Ishikawa (cell line): ENCODE results near the gene DEDD2.

ENCODE experiments used
- CEBPB ChIP-seq: IDR thresholded peaks from 2 replicates; pipeline ENCODE4 v1.6.1; 2012
- CREB1 ChIP-seq: IDR thresholded peaks from 2 replicates; pipeline ENCODE4 v1.6.1; 2012; ENCODE audit warnings: low read depth
- EGR1 ChIP-seq: IDR thresholded peaks from 2 replicates; pipeline ENCODE4 v1.6.1; 2012
- EP300 ChIP-seq: IDR thresholded peaks from 2 replicates; pipeline ENCODE4 v1.6.1; 2012; ENCODE audit warnings: borderline replicate concordance
- FOXM1 ChIP-seq: IDR thresholded peaks from 2 replicates; pipeline ENCODE4 v1.6.1; 2012; ENCODE audit warnings: low read depth, borderline replicate concordance
- MAX ChIP-seq: IDR thresholded peaks from 2 replicates; pipeline ENCODE4 v1.6.1; 2012
- NFIC ChIP-seq: IDR thresholded peaks from 2 replicates; pipeline ENCODE4 v1.6.1; 2012
- RAD21 ChIP-seq: IDR thresholded peaks from 2 replicates; pipeline ENCODE4 v1.6.1; 2012; ENCODE audit warnings: low read depth
- REST ChIP-seq: IDR thresholded peaks from 2 replicates; pipeline ENCODE4 v1.6.1; 2012; ENCODE audit warnings: low read depth, mild to moderate bottlenecking
- TAF1 ChIP-seq: IDR thresholded peaks from 2 replicates; pipeline ENCODE4 v1.6.1; 2012; ENCODE audit warnings: low read depth, mild to moderate bottlenecking
- TCF12 ChIP-seq: IDR thresholded peaks from 2 replicates; pipeline ENCODE4 v1.6.1; 2012; ENCODE audit warnings: low read depth
- TEAD4 ChIP-seq: IDR thresholded peaks from 2 replicates; pipeline ENCODE4 v1.6.1; 2012
- USF1 ChIP-seq: IDR thresholded peaks from 2 replicates; pipeline ENCODE4 v1.6.1; 2012
- YY1 ChIP-seq: IDR thresholded peaks from 2 replicates; pipeline ENCODE4 v1.6.1; 2012; ENCODE audit warnings: low read depth
- ZBTB7A ChIP-seq: IDR thresholded peaks from 2 replicates; pipeline ENCODE4 v1.6.1; 2012; ENCODE audit warnings: low read depth

DEDD2 gene

GRCh38 chr19:42198676-42199439, 18.6 kb downstream of the DEDD2 start:
- no peak for TF ChIP-seq FOXM1

GRCh38 chr19:42197375-42197817, 20.1 kb downstream of the DEDD2 start:
- TF ChIP-seq CEBPB (no peak), NFIC (no peak), TCF12 (no peak), ZBTB7A (no peak), TAF1 (no peak), REST (no peak), TEAD4 (no peak), YY1 (no peak), USF1 (no peak), FOXM1 (no peak), EGR1 (no peak), EP300 (no peak), RAD21 (no peak), MAX (no peak), CREB1 (no peak)

GRCh38 chr19:42196011-42197001, 21.2 kb downstream of the DEDD2 start:
- no peak for TF ChIP-seq CREB1
- no peak for TF ChIP-seq MAX
- no peak for TF ChIP-seq CEBPB
- TF ChIP-seq ZBTB7A: no peak
- no peak for TF ChIP-seq REST
- TF ChIP-seq TCF12: no peak
- no peak for TF ChIP-seq NFIC
- no peak for TF ChIP-seq TAF1
- no peak for TF ChIP-seq YY1

- TF ChIP-seq RAD21: no peak
- TF ChIP-seq TCF12: no peak
- no peak for TF ChIP-seq MAX
- TF ChIP-seq NFIC: no peak
- TF ChIP-seq TAF1: no peak
- TF ChIP-seq YY1: no peak
- TF ChIP-seq USF1: no peak
- no peak for TF ChIP-seq REST
- TF ChIP-seq FOXM1: no peak
- TF ChIP-seq CREB1: no peak
- TF ChIP-seq EP300: no peak
- TF ChIP-seq TEAD4: no peak
- TF ChIP-seq EGR1: no peak
- TF ChIP-seq CEBPB: no peak
- no peak for TF ChIP-seq ZBTB7A
Measured at GRCh38 chr19:42193706-42194105, 23.8 kb downstream of the DEDD2 start.
